ENCODE data around the gene NRDC.
"Not testable (repeated sequence)": the region's sequence is repeated elsewhere in the genome, so short reads cannot be mapped to it uniquely, and the experiment has no call there.

Gene NRDC

GRCh38 chr1:51839094-51839493 lies 39.4 kb downstream of the NRDC start:
- FAIRE-seq (no peak), DNase-seq (ENCODE audit: insufficient read length) (no peak)
- TF ChIP-seq TAF1 (IDR thresholded peaks at IDR 0.05; ENCODE audit: borderline replicate concordance, low read depth, low read length) = no peak
- TF ChIP-seq POLR2A (IDR thresholded peaks at IDR 0.05; ENCODE audit: low read depth, low read length) = no peak
- TF ChIP-seq POLR2AphosphoS5 (IDR thresholded peaks at IDR 0.05; ENCODE audit: low read depth, low read length) = no peak

GRCh38 chr1:51837243-51837642 lies 41.3 kb downstream of the NRDC start:
- no peak for DNase-seq (ENCODE audit: insufficient read length)
- no peak for TF ChIP-seq POLR2A (IDR thresholded peaks at IDR 0.05; ENCODE audit: low read depth, low read length)
- TF ChIP-seq TAF1 (IDR thresholded peaks at IDR 0.05; ENCODE audit: borderline replicate concordance, low read depth, low read length) = no peak
- no peak for TF ChIP-seq POLR2AphosphoS5 (IDR thresholded peaks at IDR 0.05; ENCODE audit: low read depth, low read length)
- no peak for FAIRE-seq

- no peak for TF ChIP-seq POLR2AphosphoS5 (IDR thresholded peaks at IDR 0.05; ENCODE audit: low read depth, low read length)
- no peak for TF ChIP-seq TAF1 (IDR thresholded peaks at IDR 0.05; ENCODE audit: borderline replicate concordance, low read depth, low read length)
- TF ChIP-seq POLR2A (IDR thresholded peaks at IDR 0.05; ENCODE audit: low read depth, low read length) = no peak
- FAIRE-seq = no peak
- no peak for DNase-seq (ENCODE audit: insufficient read length)
Measured at GRCh38 chr1:51833700-51834099, 44.8 kb downstream of the NRDC start.

- no peak for DNase-seq (ENCODE audit: insufficient read length)
- no peak for FAIRE-seq
- no peak for TF ChIP-seq TAF1 (IDR thresholded peaks at IDR 0.05; ENCODE audit: borderline replicate concordance, low read depth, low read length)
- TF ChIP-seq POLR2A (IDR thresholded peaks at IDR 0.05; ENCODE audit: low read depth, low read length) = no peak
- no peak for TF ChIP-seq POLR2AphosphoS5 (IDR thresholded peaks at IDR 0.05; ENCODE audit: low read depth, low read length)
Measured at GRCh38 chr1:51829058-51829457, 49.5 kb downstream of the NRDC start.

GRCh38 chr1:51819810-51820209 lies 58.7 kb downstream of the NRDC start:
- DNase-seq (ENCODE audit: insufficient read length) = no peak
- FAIRE-seq = no peak

GRCh38 chr1:51819021-51819420 lies 59.5 kb downstream of the NRDC start:
- not testable (repeated sequence) for FAIRE-seq; DNase-seq (ENCODE audit: insufficient read length)

More at GRCh38 chr1:51819810-51820209, 58.7 kb downstream of the NRDC start:
- no peak for TF ChIP-seq POLR2AphosphoS5 (IDR thresholded peaks at IDR 0.05; ENCODE audit: low read depth, low read length)
- TF ChIP-seq POLR2A (IDR thresholded peaks at IDR 0.05; ENCODE audit: low read depth, low read length) = no peak
- TF ChIP-seq TAF1 (IDR thresholded peaks at IDR 0.05; ENCODE audit: borderline replicate concordance, low read depth, low read length) = no peak

GRCh38 chr1:51818487-51818886 lies 60.0 kb downstream of the NRDC start:
- no peak for TF ChIP-seq POLR2AphosphoS5 (IDR thresholded peaks at IDR 0.05; ENCODE audit: low read depth, low read length)
- TF ChIP-seq POLR2A (IDR thresholded peaks at IDR 0.05; ENCODE audit: low read depth, low read length) = no peak
- no peak for TF ChIP-seq TAF1 (IDR thresholded peaks at IDR 0.05; ENCODE audit: borderline replicate concordance, low read depth, low read length)
- DNase-seq (ENCODE audit: insufficient read length) (no peak), FAIRE-seq (no peak)

- no peak for FAIRE-seq
Measured at GRCh38 chr1:51814513-51814912, 64.0 kb downstream of the NRDC start.

GRCh38 chr1:51799372-51799771 lies 79.2 kb downstream of the NRDC start:
- TF ChIP-seq TAF1 (IDR thresholded peaks at IDR 0.05; ENCODE audit: borderline replicate concordance, low read depth, low read length) = no peak
- no peak for TF ChIP-seq POLR2A (IDR thresholded peaks at IDR 0.05; ENCODE audit: low read depth, low read length)
- TF ChIP-seq POLR2AphosphoS5 (IDR thresholded peaks at IDR 0.05; ENCODE audit: low read depth, low read length) = no peak
- no peak for FAIRE-seq

More at GRCh38 chr1:51814513-51814912, 64.0 kb downstream of the NRDC start:
- no peak for DNase-seq (ENCODE audit: insufficient read length)
- TF ChIP-seq TAF1 (IDR thresholded peaks at IDR 0.05; ENCODE audit: borderline replicate concordance, low read depth, low read length) (no peak), POLR2A (IDR thresholded peaks at IDR 0.05; ENCODE audit: low read depth, low read length) (no peak), POLR2AphosphoS5 (IDR thresholded peaks at IDR 0.05; ENCODE audit: low read depth, low read length) (no peak)

GRCh38 chr1:51794868-51795267 lies 83.7 kb downstream of the NRDC start:
- FAIRE-seq = no peak
- no peak for DNase-seq (ENCODE audit: insufficient read length)
- TF ChIP-seq POLR2A (IDR thresholded peaks at IDR 0.05; ENCODE audit: low read depth, low read length) = no peak
- no peak for TF ChIP-seq TAF1 (IDR thresholded peaks at IDR 0.05; ENCODE audit: borderline replicate concordance, low read depth, low read length)
- TF ChIP-seq POLR2AphosphoS5 (IDR thresholded peaks at IDR 0.05; ENCODE audit: low read depth, low read length) = no peak

More at GRCh38 chr1:51799372-51799771, 79.2 kb downstream of the NRDC start:
- DNase-seq (ENCODE audit: insufficient read length) = no peak

GRCh38 chr1:51794260-51794659 lies 84.3 kb downstream of the NRDC start:
- DNase-seq (ENCODE audit: insufficient read length) (no peak), FAIRE-seq (no peak)
- TF ChIP-seq POLR2AphosphoS5 (IDR thresholded peaks at IDR 0.05; ENCODE audit: low read depth, low read length) (no peak), POLR2A (IDR thresholded peaks at IDR 0.05; ENCODE audit: low read depth, low read length) (no peak), TAF1 (IDR thresholded peaks at IDR 0.05; ENCODE audit: borderline replicate concordance, low read depth, low read length) (no peak)

GRCh38 chr1:51792864-51793263 lies 85.7 kb downstream of the NRDC start:
- DNase-seq (ENCODE audit: insufficient read length) = no peak
- TF ChIP-seq POLR2AphosphoS5 (IDR thresholded peaks at IDR 0.05; ENCODE audit: low read depth, low read length) = no peak
- TF ChIP-seq TAF1 (IDR thresholded peaks at IDR 0.05; ENCODE audit: borderline replicate concordance, low read depth, low read length) = no peak
- TF ChIP-seq POLR2A (IDR thresholded peaks at IDR 0.05; ENCODE audit: low read depth, low read length) = no peak
- FAIRE-seq = no peak

GRCh38 chr1:51791888-51792287 lies 86.6 kb downstream of the NRDC start:
- FAIRE-seq = no peak
- DNase-seq (ENCODE audit: insufficient read length) = no peak
- TF ChIP-seq POLR2AphosphoS5 (IDR thresholded peaks at IDR 0.05; ENCODE audit: low read depth, low read length) (no peak; the same call in 1 of the 2 replicates), POLR2A (IDR thresholded peaks at IDR 0.05; ENCODE audit: low read depth, low read length) (no peak), TAF1 (IDR thresholded peaks at IDR 0.05; ENCODE audit: borderline replicate concordance, low read depth, low read length) (no peak)

Measured in GM12892 (cell line).